GM12873 (cell line): ENCODE data around the gene TGFBR1.

ENCODE experiments used
- CTCF ChIP-seq: IDR thresholded peaks from 2 replicates; pipeline ENCODE4 v1.5.1; 2012; ENCODE audit warnings: low read depth, mild to moderate bottlenecking, moderate library complexity, low read length, control low read depth; ENCODE audit not compliant: insufficient read depth; ENCODE audit errors: missing control alignments

TGFBR1 gene

GRCh38 chr9:99173570-99174504 is 68.9 kb downstream of the TGFBR1 start:
- TF ChIP-seq CTCF: no peak

GRCh38 chr9:99176527-99177013 is 71.7 kb downstream of the TGFBR1 start:
- TF ChIP-seq CTCF: no peak

GRCh38 chr9:99177576-99178366 is 72.9 kb downstream of the TGFBR1 start:
- TF ChIP-seq CTCF: no peak

DNA sequence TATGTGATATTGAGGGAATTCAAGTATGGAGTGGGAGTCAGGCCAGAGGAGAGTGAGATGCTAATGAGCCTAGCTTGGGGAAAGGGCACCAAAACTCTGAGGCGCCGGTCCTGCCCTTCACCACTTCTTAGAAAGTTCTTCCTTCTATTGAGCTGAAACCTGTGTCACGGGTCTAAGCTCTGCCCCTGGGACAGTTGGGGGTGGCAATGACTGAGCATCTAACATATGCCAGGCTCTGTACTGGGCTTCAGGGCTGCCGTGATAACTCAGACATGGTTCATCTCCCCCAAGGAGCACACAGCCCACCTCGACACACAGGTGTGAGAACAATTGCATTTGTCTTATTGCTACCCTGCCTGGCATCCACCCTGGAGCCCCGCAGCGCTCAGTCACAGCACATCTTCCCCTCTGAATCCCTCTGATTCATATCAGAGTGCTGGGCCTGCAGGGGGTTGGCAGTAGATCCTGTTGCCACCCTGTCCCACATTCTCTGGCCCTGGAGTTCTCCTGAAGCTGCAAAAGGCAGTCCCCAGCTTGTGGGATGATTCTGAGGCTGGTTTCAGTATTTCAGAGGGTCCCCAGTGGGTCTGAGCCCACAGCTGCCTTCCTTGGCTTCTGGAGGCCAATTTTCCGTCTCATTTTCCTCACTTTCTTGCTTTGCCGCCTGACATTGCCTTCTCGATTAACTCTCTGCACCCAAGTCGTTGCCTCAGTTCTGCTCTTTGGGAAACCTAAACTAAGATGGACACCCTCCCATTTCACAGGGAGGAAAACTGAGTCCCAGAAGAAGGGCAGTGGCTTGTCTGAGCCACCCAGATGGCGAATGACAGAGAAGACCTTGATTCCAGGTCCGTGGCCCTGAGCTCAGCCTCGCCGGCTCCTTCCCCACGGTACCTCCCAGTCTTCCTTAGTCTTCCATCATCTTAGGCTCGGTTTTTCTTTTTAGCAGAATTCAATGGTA is 74.3 kb downstream of the TGFBR1 start:
- TF ChIP-seq CTCF: no peak

GRCh38 chr9:99180199-99180598 is 75.3 kb downstream of the TGFBR1 start:
- no peak for TF ChIP-seq CTCF

DNA sequence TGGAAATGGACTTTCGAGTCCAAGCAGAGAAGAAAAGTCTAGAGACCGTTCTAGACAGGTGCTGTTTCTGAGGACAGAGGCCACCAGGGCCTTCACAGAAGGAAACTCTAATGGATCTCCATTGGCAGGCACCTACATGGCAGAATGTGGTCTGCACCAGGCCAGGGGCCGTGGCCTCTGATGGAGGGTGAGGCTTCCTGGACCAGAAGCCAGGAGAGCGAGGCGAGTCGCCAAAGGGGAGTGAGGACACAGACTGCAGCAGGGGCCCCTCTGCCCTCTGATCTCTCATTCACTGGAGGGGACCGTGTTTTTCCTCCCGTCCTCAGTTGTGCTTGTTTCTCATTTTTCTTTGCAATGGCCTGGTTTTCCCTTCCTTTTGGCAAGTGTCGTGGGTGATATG is 75.7 kb downstream of the TGFBR1 start:
- TF ChIP-seq CTCF: no peak

GRCh38 chr9:99181206-99181605 is 76.3 kb downstream of the TGFBR1 start:
- no peak for TF ChIP-seq CTCF
